ENCODE data around the gene SH3TC2.

- no peak for TF ChIP-seq EZH2 (IDR thresholded peaks at IDR 0.05; ENCODE audit: low read length, unreplicated experiment)
- no peak for TF ChIP-seq CTCF (conservative IDR thresholded peaks at IDR 0.05; ENCODE audit: low read depth, low read length)
Measured at GRCh38 chr5:149063896-149064478, 1.1 kb upstream of the SH3TC2 start.
